ENCODE measurements around the gene PDLIM5.

The PDLIM5 gene

GRCh38 chr4:94561249-94562024 lies 109.7 kb downstream of the PDLIM5 start:
- DNase-seq (ENCODE audit: low read depth) = no peak

DNA sequence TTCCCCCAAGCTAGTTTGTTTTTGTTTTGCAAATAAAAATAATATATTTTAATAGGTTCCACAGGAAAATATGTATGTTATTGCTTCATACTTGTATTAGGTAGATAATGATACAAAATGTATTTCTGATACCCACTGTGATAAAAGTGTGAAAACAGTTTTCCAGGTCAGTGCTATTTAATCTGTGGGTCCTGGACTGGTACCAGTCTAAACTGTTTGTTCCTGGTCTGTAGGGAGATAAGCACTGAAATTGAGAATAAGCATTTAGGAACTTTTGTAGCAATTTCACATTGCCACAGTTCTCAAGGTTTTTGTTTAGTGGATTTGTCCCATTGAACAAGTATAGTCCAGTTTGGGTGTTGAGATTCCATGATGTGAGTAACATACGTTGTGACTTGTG lies 110.5 kb downstream of the PDLIM5 start:
- no peak for DNase-seq (ENCODE audit: low read depth)

- DNase-seq (ENCODE audit: low read depth) = no peak
Observed at GRCh38 chr4:94564252-94564651, 112.5 kb downstream of the PDLIM5 start.

GRCh38 chr4:94566420-94566819 lies 114.7 kb downstream of the PDLIM5 start:
- no peak for DNase-seq (ENCODE audit: low read depth)

- DNase-seq (ENCODE audit: low read depth) = no peak
Observed at GRCh38 chr4:94567811-94568210, 116.1 kb downstream of the PDLIM5 start.

GRCh38 chr4:94570558-94570957 lies 118.8 kb downstream of the PDLIM5 start:
- no peak for DNase-seq (ENCODE audit: low read depth)

DNA sequence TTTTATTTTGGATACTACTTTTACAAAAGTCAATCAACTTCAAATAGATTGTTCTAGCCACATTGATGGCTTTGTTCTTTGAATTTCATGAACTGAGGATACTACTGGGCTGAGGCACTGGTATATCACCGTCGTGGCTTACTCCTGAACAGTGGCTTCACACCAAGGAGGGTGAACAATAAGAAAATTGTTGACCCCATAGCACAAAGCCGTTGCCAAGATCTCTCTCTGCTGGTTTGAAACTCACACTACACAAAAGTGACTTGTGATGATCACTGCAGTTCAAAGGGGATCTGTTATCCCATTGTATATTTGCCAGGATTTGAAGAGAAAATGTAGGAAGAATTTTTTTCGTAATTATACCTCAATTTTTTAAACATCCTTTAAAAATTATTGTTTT lies 119.6 kb downstream of the PDLIM5 start:
- no peak for DNase-seq (ENCODE audit: low read depth)

DNA sequence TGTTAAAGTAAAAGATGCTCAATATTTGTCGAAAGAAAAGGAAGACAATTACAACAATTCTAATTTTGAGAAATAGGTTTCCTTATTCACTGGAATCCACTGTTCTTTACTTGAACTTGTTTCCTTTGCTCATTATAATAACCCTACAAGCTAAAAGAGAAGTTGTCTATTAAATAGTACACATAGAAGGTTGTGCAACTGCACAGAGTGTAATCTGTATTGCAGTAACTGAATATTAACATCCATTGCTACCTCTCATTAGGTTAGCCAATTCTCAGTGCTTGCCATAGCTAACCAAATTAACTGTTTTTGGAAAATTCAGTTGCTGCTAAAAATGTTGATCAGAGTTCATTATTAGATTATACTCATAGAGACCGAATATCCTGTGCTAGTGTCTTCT lies 120.0 kb downstream of the PDLIM5 start:
- no peak for DNase-seq (ENCODE audit: low read depth)

DNA sequence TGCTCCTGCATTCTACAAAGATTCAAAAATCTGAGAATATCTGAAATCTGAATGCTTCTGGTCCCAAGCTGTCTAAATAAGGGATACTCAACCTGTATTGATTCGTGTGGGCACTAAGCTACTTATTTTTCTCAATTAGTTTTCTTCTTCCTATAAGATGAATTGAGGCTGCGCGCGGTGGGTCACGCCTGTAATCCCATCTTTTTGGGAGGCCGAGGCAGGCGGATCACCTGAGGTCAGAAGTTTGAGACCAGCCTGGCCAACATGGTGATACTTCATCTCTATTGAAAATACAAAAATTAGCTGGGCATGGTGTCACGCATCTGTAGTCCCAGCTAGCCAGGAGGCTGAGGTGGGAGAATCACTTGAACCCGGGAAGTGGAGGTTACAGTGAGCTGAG lies 122.3 kb downstream of the PDLIM5 start:
- DNase-seq (ENCODE audit: low read depth) = no peak

DNA sequence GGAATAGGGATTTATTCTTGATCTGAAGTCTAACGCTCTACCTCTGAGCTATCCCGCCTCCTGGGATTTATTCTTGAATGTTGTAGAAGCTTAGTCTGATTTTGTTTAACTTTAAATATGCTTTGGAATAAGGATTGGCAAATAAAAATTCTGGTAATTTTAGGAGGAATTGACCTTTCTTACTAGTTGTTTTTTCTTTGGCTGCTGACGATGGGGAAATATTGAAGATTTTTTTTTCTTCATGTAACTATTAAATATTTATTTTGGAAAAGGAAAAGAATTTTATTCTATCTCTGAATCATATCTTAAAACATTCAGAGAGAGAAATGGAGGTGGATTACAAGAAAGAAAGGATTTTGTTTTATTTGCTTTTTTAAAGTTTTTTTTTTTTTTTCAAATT lies 122.9 kb downstream of the PDLIM5 start:
- DNase-seq (ENCODE audit: low read depth) = no peak

DNA sequence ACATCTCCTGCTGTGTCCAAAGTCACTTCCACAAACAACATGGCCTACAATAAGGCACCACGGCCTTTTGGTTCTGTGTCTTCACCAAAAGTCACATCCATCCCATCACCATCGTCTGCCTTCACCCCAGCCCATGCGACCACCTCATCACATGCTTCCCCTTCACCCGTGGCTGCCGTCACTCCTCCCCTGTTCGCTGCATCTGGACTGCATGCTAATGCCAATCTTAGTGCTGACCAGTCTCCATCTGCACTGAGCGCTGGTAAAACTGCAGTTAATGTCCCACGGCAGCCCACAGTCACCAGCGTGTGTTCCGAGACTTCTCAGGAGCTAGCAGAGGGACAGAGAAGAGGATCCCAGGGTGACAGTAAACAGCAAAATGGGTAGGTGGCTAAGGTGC lies 123.9 kb downstream of the PDLIM5 start:
- no peak for DNase-seq (ENCODE audit: low read depth)

- DNase-seq (ENCODE audit: low read depth) = no peak
Observed at GRCh38 chr4:94576210-94576609, 124.5 kb downstream of the PDLIM5 start.

DNA sequence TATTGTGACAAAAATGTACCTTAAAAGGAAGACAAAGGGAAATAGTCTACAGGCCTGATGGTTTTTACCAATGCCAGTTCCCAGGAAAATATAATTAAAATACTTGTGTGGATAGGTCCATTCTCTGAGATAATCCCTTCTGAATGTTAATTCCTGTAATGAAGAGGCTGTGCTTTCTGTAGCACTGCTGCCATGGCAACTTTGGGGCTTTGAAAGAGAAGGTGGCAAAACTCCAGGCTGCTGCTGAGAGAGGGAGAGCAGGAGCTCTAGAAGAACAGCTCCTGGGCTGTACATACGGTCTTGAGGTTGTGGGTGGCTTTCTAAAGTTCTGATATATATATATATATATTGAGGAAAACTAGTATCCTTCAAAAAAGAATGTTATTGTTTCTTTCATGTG lies 125.4 kb downstream of the PDLIM5 start:
- DNase-seq (ENCODE audit: low read depth) = no peak

DNA sequence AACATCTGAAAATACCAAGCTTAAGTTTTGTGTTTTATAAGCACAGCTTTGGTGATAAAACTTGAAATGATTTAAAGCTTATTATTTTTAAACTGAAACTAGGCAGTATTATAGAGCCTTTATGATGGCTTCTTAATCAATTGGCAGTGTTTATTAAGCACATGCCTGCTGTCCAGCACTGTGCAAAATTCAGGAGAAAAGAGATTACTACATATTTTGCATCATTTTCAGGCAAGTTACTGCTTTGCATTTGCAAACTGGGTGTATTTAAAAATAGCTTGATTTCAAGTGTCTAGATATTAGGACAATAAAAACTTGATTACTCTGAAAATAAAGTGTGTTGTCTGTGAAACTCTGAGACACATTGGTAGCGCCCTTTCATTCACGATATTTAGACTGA lies 126.5 kb downstream of the PDLIM5 start:
- no peak for DNase-seq (ENCODE audit: low read depth)

DNA sequence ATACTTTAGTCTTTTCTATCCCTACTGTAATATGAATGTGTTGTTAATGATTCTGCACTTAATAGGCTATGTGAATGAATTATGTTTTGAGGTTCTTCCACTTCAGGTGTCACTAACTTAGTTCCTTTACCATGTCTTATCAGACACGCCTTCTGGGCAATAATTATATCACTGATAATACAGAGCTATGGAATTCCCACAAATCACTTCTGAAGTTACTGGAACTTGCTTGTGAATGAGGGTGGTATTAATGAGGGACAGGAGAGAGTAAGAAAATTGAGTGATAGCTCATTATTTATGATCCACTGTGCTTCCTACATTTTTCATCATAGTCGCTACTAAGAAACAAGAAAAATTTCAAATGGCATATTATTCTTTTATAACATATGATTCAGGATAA lies 130.0 kb downstream of the PDLIM5 start:
- no peak for DNase-seq (ENCODE audit: low read depth)

GRCh38 chr4:94582517-94582916 lies 130.8 kb downstream of the PDLIM5 start:
- no peak for DNase-seq (ENCODE audit: low read depth)

GRCh38 chr4:94583914-94584641 lies 132.3 kb downstream of the PDLIM5 start:
- DNase-seq (ENCODE audit: low read depth) = no peak

DNA sequence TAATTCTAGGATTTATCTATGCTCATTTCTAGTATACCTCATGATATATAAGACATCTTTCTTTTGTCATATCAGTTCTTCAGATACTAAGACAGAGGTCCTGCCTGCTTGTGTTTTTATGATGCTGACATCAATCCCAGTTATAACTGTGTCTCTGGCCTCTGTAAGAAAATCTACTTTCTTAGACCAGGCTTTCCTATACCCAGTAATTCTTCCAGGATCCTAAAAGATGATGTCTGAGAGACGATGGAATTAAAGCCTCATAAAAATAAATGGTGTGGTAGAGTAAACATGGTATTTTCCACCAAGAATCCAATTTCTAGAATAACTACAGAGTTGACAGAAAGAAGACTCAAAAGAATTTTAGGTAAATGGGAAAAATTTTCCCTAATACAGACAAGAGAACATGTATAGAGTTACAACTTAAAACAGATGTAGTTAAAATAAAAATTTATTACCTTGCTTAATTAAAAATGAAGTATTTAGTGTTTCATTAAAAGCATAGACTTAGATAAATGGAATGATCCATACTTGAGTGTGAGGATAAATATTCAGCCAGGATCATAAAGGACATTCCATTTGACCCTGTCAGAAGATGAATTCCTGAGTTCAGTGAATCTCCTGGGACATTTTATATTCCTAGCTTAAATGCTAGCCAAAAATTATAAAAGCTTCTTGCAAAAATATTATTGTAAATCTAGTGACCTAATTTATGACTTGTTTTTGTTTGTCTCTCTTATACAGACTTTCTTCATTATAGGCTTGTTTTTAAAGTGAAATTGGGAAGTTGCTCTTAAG lies 137.4 kb downstream of the PDLIM5 start:
- DNase-seq (ENCODE audit: low read depth) = no peak

DNA sequence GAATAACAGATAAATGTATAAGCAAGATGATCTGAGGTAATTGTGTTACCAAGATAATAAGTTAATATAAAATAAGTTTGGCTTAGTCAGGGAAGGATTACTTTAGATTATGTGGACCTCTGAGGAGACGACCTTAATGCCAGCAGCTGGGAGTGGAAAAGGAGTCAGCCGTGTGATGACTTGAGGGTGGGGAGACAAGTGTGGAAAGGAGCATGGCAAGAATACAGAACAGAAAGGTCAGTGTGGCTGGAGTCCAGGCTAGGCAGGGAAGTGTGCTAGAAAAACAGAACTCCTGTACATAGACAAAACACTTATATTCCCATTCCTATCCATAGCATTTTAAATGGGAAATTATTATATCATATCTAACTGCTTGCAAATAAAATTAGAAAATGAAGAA lies 138.8 kb downstream of the PDLIM5 start:
- no peak for DNase-seq (ENCODE audit: low read depth)

- no peak for DNase-seq (ENCODE audit: low read depth)
Observed at GRCh38 chr4:94591289-94591688, 139.5 kb downstream of the PDLIM5 start.

DNA sequence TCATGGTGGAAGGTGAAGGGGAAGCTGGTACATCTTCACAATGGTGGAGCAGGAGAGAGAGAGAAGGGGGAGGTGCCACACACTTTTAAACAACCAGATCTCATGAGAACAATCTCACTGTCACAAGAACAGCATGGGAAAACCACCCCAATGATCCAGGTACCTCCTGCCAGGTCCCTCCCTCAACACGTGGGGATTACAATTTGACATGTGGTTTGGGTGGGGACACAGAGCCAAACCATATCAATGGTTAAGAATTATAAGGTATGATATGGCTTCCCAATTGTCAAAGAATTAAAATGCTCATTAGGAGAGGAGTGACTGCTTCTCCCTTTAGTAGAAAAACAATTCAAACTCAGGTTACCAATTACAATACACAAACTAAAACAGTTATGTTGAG lies 143.3 kb downstream of the PDLIM5 start:
- DNase-seq (ENCODE audit: low read depth) = no peak

- DNase-seq (ENCODE audit: low read depth) = no peak
Observed at GRCh38 chr4:94595880-94596483, 144.2 kb downstream of the PDLIM5 start.

DNA sequence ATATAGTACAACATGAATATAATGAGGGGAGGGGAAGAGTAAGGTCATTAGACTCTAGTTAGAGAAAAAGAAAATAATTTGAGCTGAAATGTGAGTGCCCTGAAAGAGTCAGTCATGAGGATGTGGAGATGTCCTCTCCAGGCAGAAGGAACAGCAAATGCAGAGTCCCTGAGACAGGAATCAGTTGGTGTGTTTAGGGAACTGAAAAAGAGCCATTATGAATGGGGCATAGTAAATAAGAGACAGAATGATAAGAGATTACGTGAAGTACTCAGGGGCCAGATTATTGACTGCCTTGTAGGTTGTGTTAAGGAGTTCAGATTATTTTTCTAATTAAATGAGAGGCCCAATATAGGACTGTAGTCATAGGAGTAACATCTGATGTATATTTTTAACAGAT lies 147.0 kb downstream of the PDLIM5 start:
- DNase-seq (ENCODE audit: low read depth) = no peak

Data from activated T-cell treated with anti-CD3 and anti-CD28 coated beads for 24 hours (primary cell).